NAMALWA (cell line): ENCODE measurements around the gene NKX1-1.
A peak's percentile ranks its signal among the peaks of the same experiment; 100 is the strongest.

Experiments used
- DNase-seq: peaks from one replicate; pipeline ENCODE4 v3.0.0-alpha.2; 2015; ENCODE audit warnings: low spot score

Gene NKX1-1

DNA sequence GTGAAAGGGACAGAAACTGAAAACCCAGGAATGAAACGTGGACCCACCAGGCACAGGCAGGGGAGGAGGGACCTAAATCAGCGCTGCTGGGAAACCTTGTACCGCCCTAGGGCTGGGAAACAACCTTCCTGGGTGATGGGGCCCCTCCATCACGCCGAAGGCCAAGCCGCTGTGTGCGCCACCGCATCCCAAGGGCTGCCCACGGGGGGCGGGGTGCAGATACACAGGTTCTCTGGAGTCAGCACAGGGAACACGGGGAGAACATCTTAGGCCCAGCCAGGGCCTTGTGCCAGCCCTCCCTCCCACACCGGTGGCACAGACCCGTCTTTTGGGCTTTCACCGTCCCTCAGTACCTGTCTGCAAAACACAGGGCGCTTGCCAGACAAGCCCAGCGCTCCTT, 46.3 kb downstream of the NKX1-1 start:
- no peak for DNase-seq

- DNase-seq, result no peak
Observed at GRCh38 chr4:1359144-1359501, 47.1 kb downstream of the NKX1-1 start.

GRCh38 chr4:1358421-1359143, 47.7 kb downstream of the NKX1-1 start:
- no peak for DNase-seq

- no peak for DNase-seq
Observed at GRCh38 chr4:1357356-1358248, 48.6 kb downstream of the NKX1-1 start.

DNA sequence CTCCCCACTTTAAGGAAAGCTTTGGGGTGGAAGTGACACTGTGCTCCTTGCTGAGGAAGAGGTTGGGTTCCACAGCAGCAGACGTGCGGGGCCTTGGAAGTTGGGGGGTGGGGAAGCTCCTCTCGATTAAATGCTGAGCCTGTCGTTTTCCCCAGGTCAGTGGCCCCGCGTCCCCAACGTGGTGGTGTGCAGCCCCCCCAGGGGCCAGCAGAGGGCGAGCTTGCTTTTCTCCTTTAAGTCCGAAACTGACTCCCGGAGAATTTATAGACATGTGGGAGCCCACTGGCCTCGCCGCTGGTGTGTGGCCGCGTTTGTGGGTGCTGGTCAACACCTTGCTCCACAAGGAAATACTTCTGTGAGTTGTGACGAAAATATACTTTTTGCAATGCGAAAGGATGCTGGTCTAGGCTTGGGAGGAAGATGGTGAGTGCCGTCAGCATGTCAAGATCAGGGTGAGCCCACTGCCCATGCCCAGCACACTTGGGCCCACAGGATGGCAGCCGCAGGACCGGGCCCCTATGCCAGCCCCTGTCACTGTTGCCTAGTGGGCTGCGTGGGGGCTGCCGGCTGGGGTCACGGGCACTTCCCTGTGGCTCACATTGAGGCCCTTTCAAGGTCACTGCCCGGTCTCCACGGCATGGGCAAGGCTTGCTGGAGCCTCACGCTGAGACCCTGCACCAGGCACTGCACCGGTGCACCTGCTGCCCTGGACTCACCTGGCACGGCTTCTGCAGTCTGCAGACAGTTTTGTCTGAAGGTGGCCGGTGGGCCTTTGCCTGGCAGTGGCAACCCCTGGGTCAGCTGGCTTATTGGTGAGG, 49.9 kb downstream of the NKX1-1 start:
- peak; percentile 54 for DNase-seq

DNA sequence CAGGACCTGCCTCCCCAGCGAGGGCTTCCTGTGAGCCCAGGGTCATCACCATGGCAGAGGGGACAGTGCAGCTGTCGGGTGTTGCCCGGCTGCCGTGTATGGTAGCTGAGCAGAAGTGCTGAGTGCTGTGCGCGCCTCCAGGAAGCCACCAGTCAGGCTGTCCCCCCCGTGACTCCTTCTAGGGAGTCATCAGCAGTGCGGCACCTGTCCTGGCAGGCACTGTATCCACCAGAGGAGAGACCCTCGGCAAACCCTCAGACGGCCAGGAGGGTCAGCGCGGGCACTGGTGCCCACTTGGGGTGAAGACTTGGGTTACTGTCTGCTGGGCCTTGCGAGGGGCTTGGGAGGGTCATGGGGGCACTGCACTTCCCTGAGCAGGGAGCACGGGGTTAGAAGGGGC, 50.9 kb downstream of the NKX1-1 start:
- DNase-seq, result no peak

GRCh38 chr4:1354983-1355275, 51.3 kb downstream of the NKX1-1 start:
- no peak for DNase-seq

GRCh38 chr4:1354136-1354982, 51.9 kb downstream of the NKX1-1 start:
- DNase-seq, result peak; percentile 10

DNA sequence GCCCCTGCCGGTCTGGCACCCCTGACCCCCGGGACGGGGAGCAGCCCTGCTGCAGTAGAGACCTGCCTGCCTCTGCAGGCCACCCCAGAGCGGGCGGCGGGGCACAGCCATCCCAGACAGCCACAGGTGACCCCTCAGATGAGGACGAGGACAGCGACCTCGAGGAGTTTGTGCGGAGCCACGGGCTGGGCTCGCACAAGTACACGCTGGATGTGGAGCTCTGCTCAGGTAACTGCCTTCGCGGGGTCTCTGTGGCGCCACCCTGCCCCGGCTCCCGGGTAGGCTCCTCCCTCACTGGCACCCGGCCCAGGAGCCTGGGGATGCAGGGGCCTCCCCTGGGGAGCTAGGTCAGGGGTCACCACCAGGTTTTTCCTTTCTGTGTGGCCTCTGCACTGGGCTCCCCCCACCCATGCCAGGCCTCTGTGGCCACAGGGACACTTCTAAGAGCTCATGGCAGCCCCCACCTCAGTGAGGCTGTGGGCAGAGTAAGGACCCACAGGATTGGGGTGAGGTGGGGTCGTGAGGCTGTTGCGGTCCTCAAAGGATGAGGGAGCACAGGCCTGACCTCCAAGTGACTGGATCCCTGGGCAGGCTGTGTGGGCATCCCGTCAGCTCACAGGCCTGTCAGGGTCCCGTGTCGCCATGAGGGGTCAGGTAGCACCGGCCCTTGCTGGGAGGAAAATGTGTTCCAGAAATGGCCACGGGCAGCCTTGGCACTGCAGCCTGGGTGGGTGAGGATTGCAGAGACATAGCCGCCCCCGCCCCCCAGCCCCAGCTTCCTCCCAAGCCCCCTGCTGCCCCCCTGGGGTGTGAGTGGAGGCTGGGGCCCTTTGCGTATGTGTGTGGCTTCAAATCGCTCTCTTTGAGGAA, 52.8 kb downstream of the NKX1-1 start:
- DNase-seq, result no peak
